Glutamatergic neuron (in vitro differentiated cells): ENCODE data around the gene LNPEP. TPM values are rescaled to one million over a fixed set of nuclear protein-coding genes. Genes with fewer than 3 reads are reported as not detected.
A peak's percentile ranks its signal among the peaks of the same experiment; 100 is the strongest.

Source experiments
- DNase-seq: peaks from one replicate; pipeline ENCODE4 v3.0.0; 2022
- H3K27ac Mint-ChIP-seq: one replicate; pipeline ENCODE4 v1.8.0; 2020; ENCODE audit warnings: mild to moderate bottlenecking, mixed read lengths, inconsistent platforms; ENCODE audit not compliant: unreplicated experiment
- H3K27me3 Mint-ChIP-seq: one replicate; pipeline ENCODE4 v1.8.0; 2020; ENCODE audit warnings: mild to moderate bottlenecking, moderate library complexity, mixed read lengths, inconsistent platforms; ENCODE audit not compliant: unreplicated experiment
- H3K36me3 Mint-ChIP-seq: one replicate; pipeline ENCODE4 v1.8.0; 2020; ENCODE audit warnings: mild to moderate bottlenecking, mixed read lengths, inconsistent platforms; ENCODE audit not compliant: unreplicated experiment
- H3K4me1 Mint-ChIP-seq: one replicate; pipeline ENCODE4 v1.8.0; 2020; ENCODE audit warnings: mild to moderate bottlenecking, low read depth, mixed read lengths, inconsistent platforms; ENCODE audit not compliant: unreplicated experiment
- H3K4me3 Mint-ChIP-seq: one replicate; pipeline ENCODE4 v1.8.0; 2020; ENCODE audit warnings: mild to moderate bottlenecking, mixed read lengths, inconsistent platforms; ENCODE audit not compliant: unreplicated experiment
- H3K9me3 Mint-ChIP-seq: one replicate; pipeline ENCODE4 v1.8.0; 2020; ENCODE audit warnings: mild to moderate bottlenecking, moderate library complexity, mixed read lengths, inconsistent platforms; ENCODE audit not compliant: unreplicated experiment
- CTCF ChIP-seq: fragments of 200-600 bp; sonication (generic); IDR thresholded peaks from one replicate; pipeline ENCODE4 v1.5.0; 2021; ENCODE audit not compliant: partially characterized antibody, unreplicated experiment
- total RNA-seq: library from RNA; stranded (reverse); fragmentation: NEBNext Ultra II Directional; extraction: Animal tissue kit (Norgen Biotek cat#: 25700); gene quantifications from one replicate; pipeline ENCODE4 v1.2.1, GENCODE V29; 2021; ENCODE audit not compliant: unreplicated experiment

The LNPEP gene
- total RNA-seq, 1 donor from 2014 or later, result 9.3 TPM

- no peak for TF ChIP-seq CTCF
- no peak for DNase-seq
- no peaks in the 10 kb centered on the region for H3K9me3 Mint-ChIP-seq
- H3K27ac Mint-ChIP-seq, result no peak overlapping the region
- peaks cover 5% of the 10 kb centered on the region for H3K4me1 Mint-ChIP-seq
- peaks cover 2% of the 10 kb centered on the region for H3K27me3 Mint-ChIP-seq
- H3K4me3 Mint-ChIP-seq, result no peak overlapping the region
- H3K36me3 Mint-ChIP-seq, result no peaks in the 10 kb centered on the region
These were observed 21.6 kb downstream of the LNPEP start for GRCh38 chr5:96957254-96958049.

GRCh38 chr5:96958977-96959376 is 23.1 kb downstream of the LNPEP start:
- no peak for TF ChIP-seq CTCF
- Mint-ChIP-seq H3K4me3 (no peak overlapping the region), H3K4me1 (peaks cover 11% of the 10 kb centered on the region), H3K27ac (no peak overlapping the region), H3K36me3 (no peaks in the 10 kb centered on the region), H3K27me3 (peaks cover 2% of the 10 kb centered on the region), H3K9me3 (no peaks in the 10 kb centered on the region)
- DNase-seq, result no peak

- Mint-ChIP-seq H3K4me1 (peaks cover 18% of the 10 kb centered on the region), H3K27ac (no peak overlapping the region), H3K4me3 (no peak overlapping the region), H3K9me3 (no peaks in the 10 kb centered on the region), H3K36me3 (no peaks in the 10 kb centered on the region), H3K27me3 (peaks cover 2% of the 10 kb centered on the region)
- no peak for DNase-seq
- no peak for TF ChIP-seq CTCF
These were observed 25.2 kb downstream of the LNPEP start for GRCh38 chr5:96961053-96961452.

- H3K27me3 Mint-ChIP-seq, result peaks cover 2% of the 10 kb centered on the region
- no peaks in the 10 kb centered on the region for H3K36me3 Mint-ChIP-seq
- DNase-seq, result no peak
- peaks cover 18% of the 10 kb centered on the region for H3K4me1 Mint-ChIP-seq
- TF ChIP-seq CTCF, result no peak
- H3K4me3 Mint-ChIP-seq, result no peak overlapping the region
- H3K9me3 Mint-ChIP-seq, result no peaks in the 10 kb centered on the region
- H3K27ac Mint-ChIP-seq, result peak overlapping the region; percentile 52
These were observed 26.7 kb downstream of the LNPEP start for GRCh38 chr5:96962540-96962991.

- DNase-seq, result peak; percentile 37
- no peak for TF ChIP-seq CTCF
- Mint-ChIP-seq H3K9me3 (no peaks in the 10 kb centered on the region), H3K27me3 (peaks cover 2% of the 10 kb centered on the region), H3K27ac (no peak overlapping the region), H3K4me1 (peaks cover 22% of the 10 kb centered on the region), H3K4me3 (no peak overlapping the region), H3K36me3 (no peaks in the 10 kb centered on the region)
These were observed 27.4 kb downstream of the LNPEP start for GRCh38 chr5:96963267-96963666.
